Liver (tissue), 9 donors: Measurements from ENCODE around the gene EEF1A1. TPM values are rescaled to one million over a fixed set of nuclear protein-coding genes. Genes with fewer than 3 reads are reported as not detected.

Experiments
- DNase-seq: peaks from one replicate; pipeline ENCODE4 v3.0.0-alpha.2; 2017; ENCODE audit warnings: low spot score
- H3K27ac ChIP-seq, 2 donors: one replicate each; pipeline ENCODE4 v1.7.0; 2013; ENCODE audit warnings: inconsistent platforms in 2 of 2, low read length in 2 of 2, control low read depth in 1 of 2, low read depth in 1 of 2, mild to moderate bottlenecking in 1 of 2
- H3K27me3 ChIP-seq, 4 donors: one replicate each; pipeline versions ENCODE4 v1.6.1 to v1.7.0; 2013; ENCODE audit warnings: low read length in 3 of 4, inconsistent platforms in 1 of 4, mild to moderate bottlenecking in 1 of 4, moderate library complexity in 1 of 4; ENCODE audit not compliant: control insufficient read depth in 4 of 4, insufficient read depth in 4 of 4
- H3K36me3 ChIP-seq, 4 donors: one replicate each; pipeline versions ENCODE4 v1.6.1 to v1.7.0; 2013; ENCODE audit warnings: low read length in 3 of 4, mild to moderate bottlenecking in 3 of 4, low read depth in 1 of 4, moderate library complexity in 1 of 4; ENCODE audit not compliant: control insufficient read depth in 4 of 4, insufficient read depth in 3 of 4
- H3K4me1 ChIP-seq, 4 donors: one replicate each; pipeline versions ENCODE4 v1.6.1 to v1.7.0; 2013; ENCODE audit warnings: low read length in 3 of 4, mild to moderate bottlenecking in 3 of 4, moderate library complexity in 1 of 4; ENCODE audit not compliant: control insufficient read depth in 4 of 4, insufficient read depth in 4 of 4
- H3K4me3 ChIP-seq, 3 donors: one replicate each; pipeline versions ENCODE4 v1.6.1 to v1.7.0; 2013; ENCODE audit warnings: low read length in 3 of 3, control low read depth in 1 of 3, low read depth in 1 of 3, mild to moderate bottlenecking in 1 of 3
- H3K9ac ChIP-seq, 2 donors: one replicate each; pipeline ENCODE4 v1.7.0; 2013; ENCODE audit warnings: low read length in 2 of 2, mild to moderate bottlenecking in 2 of 2, moderate library complexity in 2 of 2, control low read depth in 1 of 2, low read depth in 1 of 2
- H3K9me3 ChIP-seq, 4 donors: one replicate each; pipeline versions ENCODE4 v1.6.1 to v1.7.0; 2013; ENCODE audit warnings: low read length in 3 of 4; ENCODE audit not compliant: control insufficient read depth in 4 of 4
- ATF3 ChIP-seq: IDR thresholded peaks from 2 replicates; pipeline ENCODE4 v1.6.1; 2016; ENCODE audit warnings: antibody characterized with exemption
- EGR1 ChIP-seq, 2 donors: IDR thresholded peaks; 2 replicates each; pipeline ENCODE4 v1.6.1; 2016 to 2018; ENCODE audit warnings: antibody characterized with exemption in 2 of 2, low read depth in 2 of 2
- FOXA1 ChIP-seq: IDR thresholded peaks from 2 replicates; pipeline ENCODE4 v1.6.1; 2016; ENCODE audit warnings: antibody characterized with exemption
- FOXA2 ChIP-seq: IDR thresholded peaks from 2 replicates; pipeline ENCODE4 v1.6.1; 2016; ENCODE audit warnings: antibody characterized with exemption
- GABPA ChIP-seq, 2 donors: IDR thresholded peaks in 1 of 2; conservative IDR thresholded peaks in 1 of 2; 2 replicates each; pipeline ENCODE4 v1.6.1; 2016; ENCODE audit warnings: antibody characterized with exemption in 2 of 2, mild to moderate bottlenecking in 1 of 2, moderate library complexity in 1 of 2
- HNF4A ChIP-seq, 2 donors: conservative IDR thresholded peaks; 2 replicates each; pipeline ENCODE4 v1.6.1; 2016; ENCODE audit warnings: antibody characterized with exemption in 2 of 2, mild to moderate bottlenecking in 2 of 2
- HNF4G ChIP-seq: IDR thresholded peaks from 2 replicates; pipeline ENCODE4 v1.6.1; 2016; ENCODE audit warnings: antibody characterized with exemption
- JUND ChIP-seq, 2 donors: IDR thresholded peaks; 2 replicates each; pipeline ENCODE4 v1.6.1; 2016; ENCODE audit warnings: antibody characterized with exemption in 2 of 2
- RAD21 ChIP-seq, 2 donors: IDR thresholded peaks; 2 replicates each; pipeline ENCODE4 v1.6.1; 2016; ENCODE audit warnings: antibody characterized with exemption in 2 of 2, mild to moderate bottlenecking in 2 of 2
- RXRA ChIP-seq, 2 donors: IDR thresholded peaks; 2 replicates each; pipeline ENCODE4 v1.6.1; 2017 to 2018; ENCODE audit warnings: antibody characterized with exemption in 2 of 2, mild to moderate bottlenecking in 1 of 2
- SP1 ChIP-seq: IDR thresholded peaks from 2 replicates; pipeline ENCODE4 v1.6.1; 2018; ENCODE audit warnings: antibody characterized with exemption, mild to moderate bottlenecking
- TAF1 ChIP-seq: conservative IDR thresholded peaks from 2 replicates; pipeline ENCODE4 v1.6.1; 2016; ENCODE audit warnings: antibody characterized with exemption, mild to moderate bottlenecking
- YY1 ChIP-seq: IDR thresholded peaks from 2 replicates; pipeline ENCODE4 v1.6.1; 2016; ENCODE audit warnings: antibody characterized with exemption, mild to moderate bottlenecking
- ZBTB33 ChIP-seq: IDR thresholded peaks from 2 replicates; pipeline ENCODE4 v1.6.1; 2016; ENCODE audit warnings: antibody characterized with exemption
- WGBS: extraction: QIAGEN DNeasy Blood & Tissue Kit; methylation state at CpG from one replicate; pipeline ENCODE4 v1.1.7; 2013; 5-methylcytosine and 5-hydroxymethylcytosine counted together
- polyA plus RNA-seq, 2 donors: library from polyadenylated mRNA; stranded (reverse) in 1 of 2; unstranded in 1 of 2; fragments of 200-250 nt in 1 of 2; fragments of >200 nt in 1 of 2; fragmentation: Nextera tagmentation in 1 of 2; extraction: Ambion mirVana in 1 of 2; gene quantifications; one replicate each; pipeline versions ENCODE4 v1.2.1 to v1.2.3, GENCODE V29; 2013 to 2015
- total RNA-seq, 2 donors: library from RNA; depleted of rRNA; stranded (reverse); fragments of >200 nt; gene quantifications; one replicate each; pipeline ENCODE4 v1.2.3, GENCODE V29; 2014
- TF ChIP-seq, protein P1 (sequence below): IDR thresholded peaks from 2 replicates; pipeline ENCODE4 v1.6.1; 2016; ENCODE audit warnings: antibody characterized with exemption, mild to moderate bottlenecking
- TF ChIP-seq, protein P2 (sequence below): IDR thresholded peaks from 2 replicates; pipeline ENCODE4 v1.6.1; 2016; ENCODE audit warnings: antibody characterized with exemption
- TF ChIP-seq, protein P3 (sequence below): fragments of 150-350 bp; IDR thresholded peaks from 2 replicates; pipeline ENCODE4 v1.5.1; 2017; ENCODE audit warnings: improper control_type of control experiment, low read depth, low read length; ENCODE audit not compliant: missing input control
- donor health status: healthy.
- donor health status: healthy.
- donor health status: healthy.
- donor health status: healthy.
- donor health status: healthy.

Gene EEF1A1
- total and polyA plus RNA-seq, 4 donors = 1,383 to 7,379 (median 3,535) TPM

DNA sequence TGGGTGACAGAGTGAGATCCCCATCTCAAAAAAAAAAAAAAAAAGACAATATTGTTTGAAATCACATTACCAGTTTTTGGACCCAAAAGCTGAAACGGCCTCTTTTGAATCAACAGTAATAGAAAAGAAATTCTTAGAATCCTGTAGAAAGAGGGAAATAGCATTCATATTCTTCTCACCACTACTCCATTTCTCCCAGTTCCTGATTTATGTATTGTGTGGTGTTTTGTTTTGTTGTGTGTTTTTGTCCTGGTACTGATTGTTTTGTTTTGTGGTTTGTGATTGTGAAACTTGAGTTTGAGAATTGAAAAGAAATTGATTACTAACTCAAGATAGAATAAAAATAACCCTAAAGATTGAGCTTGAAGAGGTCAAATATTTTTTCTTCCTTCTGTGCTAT, 26.2 kb upstream of the EEF1A1 start:
- Histone ChIP-seq H3K36me3 (no peaks in the 10 kb centered on the region), H3K9ac (no peak overlapping the region), H3K27me3 (no peaks in the 10 kb centered on the region), H3K27ac (no peak overlapping the region), H3K9me3 (no peaks in the 10 kb centered on the region), H3K4me3 (no peak overlapping the region), H3K4me1 (peaks cover 3 to 19% (median 7%) of the 10 kb centered on the region in 4 donors)
- TF ChIP-seq TAF1 = no peak
- TF ChIP-seq FOXA1 = no peak
- TF ChIP-seq RXRA (IDR thresholded peaks at IDR 0.05) = no peak
- TF ChIP-seq, protein P1, sequence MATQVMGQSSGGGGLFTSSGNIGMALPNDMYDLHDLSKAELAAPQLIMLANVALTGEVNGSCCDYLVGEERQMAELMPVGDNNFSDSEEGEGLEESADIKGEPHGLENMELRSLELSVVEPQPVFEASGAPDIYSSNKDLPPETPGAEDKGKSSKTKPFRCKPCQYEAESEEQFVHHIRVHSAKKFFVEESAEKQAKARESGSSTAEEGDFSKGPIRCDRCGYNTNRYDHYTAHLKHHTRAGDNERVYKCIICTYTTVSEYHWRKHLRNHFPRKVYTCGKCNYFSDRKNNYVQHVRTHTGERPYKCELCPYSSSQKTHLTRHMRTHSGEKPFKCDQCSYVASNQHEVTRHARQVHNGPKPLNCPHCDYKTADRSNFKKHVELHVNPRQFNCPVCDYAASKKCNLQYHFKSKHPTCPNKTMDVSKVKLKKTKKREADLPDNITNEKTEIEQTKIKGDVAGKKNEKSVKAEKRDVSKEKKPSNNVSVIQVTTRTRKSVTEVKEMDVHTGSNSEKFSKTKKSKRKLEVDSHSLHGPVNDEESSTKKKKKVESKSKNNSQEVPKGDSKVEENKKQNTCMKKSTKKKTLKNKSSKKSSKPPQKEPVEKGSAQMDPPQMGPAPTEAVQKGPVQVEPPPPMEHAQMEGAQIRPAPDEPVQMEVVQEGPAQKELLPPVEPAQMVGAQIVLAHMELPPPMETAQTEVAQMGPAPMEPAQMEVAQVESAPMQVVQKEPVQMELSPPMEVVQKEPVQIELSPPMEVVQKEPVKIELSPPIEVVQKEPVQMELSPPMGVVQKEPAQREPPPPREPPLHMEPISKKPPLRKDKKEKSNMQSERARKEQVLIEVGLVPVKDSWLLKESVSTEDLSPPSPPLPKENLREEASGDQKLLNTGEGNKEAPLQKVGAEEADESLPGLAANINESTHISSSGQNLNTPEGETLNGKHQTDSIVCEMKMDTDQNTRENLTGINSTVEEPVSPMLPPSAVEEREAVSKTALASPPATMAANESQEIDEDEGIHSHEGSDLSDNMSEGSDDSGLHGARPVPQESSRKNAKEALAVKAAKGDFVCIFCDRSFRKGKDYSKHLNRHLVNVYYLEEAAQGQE = no peak
- TF ChIP-seq GABPA (IDR thresholded peaks at IDR 0.05 in 1 of 2, conservative IDR thresholded peaks at IDR 0.05 in 1 of 2) = no peak
- TF ChIP-seq HNF4G = no peak
- no peak for TF ChIP-seq SP1
- no peak for TF ChIP-seq ZBTB33
- TF ChIP-seq EGR1 (IDR thresholded peaks at IDR 0.05; ENCODE audit: low read depth in 2 of 2) = no peak
- TF ChIP-seq, protein P2, sequence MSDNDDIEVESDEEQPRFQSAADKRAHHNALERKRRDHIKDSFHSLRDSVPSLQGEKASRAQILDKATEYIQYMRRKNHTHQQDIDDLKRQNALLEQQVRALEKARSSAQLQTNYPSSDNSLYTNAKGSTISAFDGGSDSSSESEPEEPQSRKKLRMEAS = no peak
- TF ChIP-seq, protein P3, sequence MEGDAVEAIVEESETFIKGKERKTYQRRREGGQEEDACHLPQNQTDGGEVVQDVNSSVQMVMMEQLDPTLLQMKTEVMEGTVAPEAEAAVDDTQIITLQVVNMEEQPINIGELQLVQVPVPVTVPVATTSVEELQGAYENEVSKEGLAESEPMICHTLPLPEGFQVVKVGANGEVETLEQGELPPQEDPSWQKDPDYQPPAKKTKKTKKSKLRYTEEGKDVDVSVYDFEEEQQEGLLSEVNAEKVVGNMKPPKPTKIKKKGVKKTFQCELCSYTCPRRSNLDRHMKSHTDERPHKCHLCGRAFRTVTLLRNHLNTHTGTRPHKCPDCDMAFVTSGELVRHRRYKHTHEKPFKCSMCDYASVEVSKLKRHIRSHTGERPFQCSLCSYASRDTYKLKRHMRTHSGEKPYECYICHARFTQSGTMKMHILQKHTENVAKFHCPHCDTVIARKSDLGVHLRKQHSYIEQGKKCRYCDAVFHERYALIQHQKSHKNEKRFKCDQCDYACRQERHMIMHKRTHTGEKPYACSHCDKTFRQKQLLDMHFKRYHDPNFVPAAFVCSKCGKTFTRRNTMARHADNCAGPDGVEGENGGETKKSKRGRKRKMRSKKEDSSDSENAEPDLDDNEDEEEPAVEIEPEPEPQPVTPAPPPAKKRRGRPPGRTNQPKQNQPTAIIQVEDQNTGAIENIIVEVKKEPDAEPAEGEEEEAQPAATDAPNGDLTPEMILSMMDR = no peak
- TF ChIP-seq HNF4A (conservative IDR thresholded peaks at IDR 0.05) = no peak
- no peak for TF ChIP-seq ATF3
- no peak for TF ChIP-seq FOXA2
- TF ChIP-seq YY1 = no peak
- no peak for TF ChIP-seq RAD21 (IDR thresholded peaks at IDR 0.05)
- no peak for TF ChIP-seq JUND (IDR thresholded peaks at IDR 0.05)
- WGBS = 86% methylated on average over 1 of the region's 1 CpG
- DNase-seq = no peak

DNA sequence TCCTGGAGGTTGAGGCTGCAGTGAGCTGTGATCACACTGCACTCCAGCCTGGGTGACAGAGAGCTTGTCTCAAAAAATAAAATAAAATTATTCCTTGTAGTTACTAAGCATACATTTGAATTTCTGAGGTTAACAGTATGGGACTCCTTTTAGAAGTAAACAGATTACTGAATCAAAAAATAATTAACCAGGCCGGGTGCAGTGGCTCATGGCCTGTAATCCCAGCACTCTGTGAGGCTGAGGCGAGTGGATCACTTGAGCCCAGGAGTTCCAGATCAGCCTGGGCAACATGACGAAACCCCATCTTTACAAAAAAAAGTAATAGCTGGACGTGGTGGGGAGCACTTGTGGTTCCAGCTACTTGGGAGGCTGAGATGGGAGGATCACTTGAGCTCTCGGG, 22.1 kb upstream of the EEF1A1 start:
- no peak for DNase-seq
- WGBS = 47% methylated on average over 5 of the region's 5 CpGs

More for the DNA sequence above, 22.1 kb upstream of the EEF1A1 start:
- H3K27me3 ChIP-seq = no peaks in the 10 kb centered on the region
- no peak overlapping the region for H3K9ac ChIP-seq
- H3K36me3 ChIP-seq = no peaks in the 10 kb centered on the region
- no peak overlapping the region for H3K4me3 ChIP-seq
- peaks cover 0 to 5% (median under 1%) of the 10 kb centered on the region in 4 donors for H3K4me1 ChIP-seq
- no peaks in the 10 kb centered on the region for H3K9me3 ChIP-seq
- no peak overlapping the region for H3K27ac ChIP-seq
- TF ChIP-seq EGR1 (IDR thresholded peaks at IDR 0.05; ENCODE audit: low read depth in 2 of 2) (no peak), ATF3 (no peak), FOXA1 (no peak), JUND (IDR thresholded peaks at IDR 0.05) (no peak), HNF4G (no peak), ZBTB33 (no peak)
- TF ChIP-seq, protein P2 = no peak
- TF ChIP-seq, protein P1 = no peak
